ENCODE measurements around the gene CFD. TPM values are rescaled to one million over a fixed set of nuclear protein-coding genes. Genes with fewer than 3 reads are reported as not detected.
"Not testable (repeated sequence)": the region's sequence is repeated elsewhere in the genome, so short reads cannot be mapped to it uniquely, and the experiment has no call there.

The CFD gene
- total and polyA plus RNA-seq, 4 donors: 4.5 to 20.2 (median 13.6) TPM

GRCh38 chr19:853014-853585 lies 6.4 kb upstream of the CFD start:
- no peak overlapping the region for H3K9ac ChIP-seq (ENCODE audit: low read depth in 1 of 2, low read length in 2 of 2)
- no peaks in the 10 kb centered on the region for H3K27me3 ChIP-seq (ENCODE audit: control insufficient read depth in 4 of 4, insufficient read depth in 4 of 4, low read length in 3 of 4)
- H3K4me1 ChIP-seq (ENCODE audit: control insufficient read depth in 4 of 4, insufficient read depth in 4 of 4, low read length in 3 of 4): peaks cover 5 to 12% (median 8%) of the 10 kb centered on the region in 4 donors
- no peak for TF ChIP-seq YY1 (IDR thresholded peaks at IDR 0.05)
- no peak overlapping the region for H3K27ac ChIP-seq (ENCODE audit: low read depth in 1 of 2, low read length in 2 of 2)
- H3K4me3 ChIP-seq (ENCODE audit: low read depth in 1 of 3, low read length in 3 of 3): no peak overlapping the region
- no peak for DNase-seq (ENCODE audit: low spot score)
- WGBS: 35% methylated on average over 67 of the region's 67 CpGs
- H3K36me3 ChIP-seq (ENCODE audit: control insufficient read depth in 4 of 4, insufficient read depth in 3 of 4, low read depth in 1 of 4, low read length in 3 of 4): no peaks in the 10 kb centered on the region
- no peaks in the 10 kb centered on the region for H3K9me3 ChIP-seq (ENCODE audit: control insufficient read depth in 4 of 4, low read length in 3 of 4)

DNA sequence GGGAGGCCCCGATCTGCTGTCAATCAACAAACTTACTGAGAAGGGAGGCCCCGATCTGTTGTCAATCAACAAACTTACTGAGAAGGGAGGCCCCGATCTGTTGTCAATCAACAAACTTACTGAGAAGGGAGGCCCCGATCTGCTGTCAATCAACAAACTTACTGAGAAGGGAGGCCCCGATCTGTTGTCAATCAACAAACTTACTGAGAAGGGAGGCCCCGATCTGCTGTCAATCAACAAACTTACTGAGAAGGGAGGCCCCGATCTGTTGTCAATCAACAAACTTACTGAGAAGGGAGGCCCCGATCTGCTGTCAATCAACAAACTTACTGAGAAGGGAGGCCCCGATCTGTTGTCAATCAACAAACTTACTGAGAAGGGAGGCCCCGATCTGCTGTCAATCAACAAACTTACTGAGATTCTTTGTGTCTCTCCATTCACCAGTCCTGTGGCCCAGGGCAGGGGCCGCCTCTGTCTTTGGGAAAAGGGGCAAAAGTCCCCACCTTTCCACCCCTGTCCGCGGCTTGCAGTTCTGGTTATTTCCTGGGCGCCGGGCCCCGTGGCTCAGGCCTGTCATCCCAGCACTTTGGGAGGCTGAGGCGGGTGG lies 5.7 kb upstream of the CFD start:
- H3K27ac ChIP-seq (ENCODE audit: low read depth in 1 of 2, low read length in 2 of 2): not testable (repeated sequence)

DNA sequence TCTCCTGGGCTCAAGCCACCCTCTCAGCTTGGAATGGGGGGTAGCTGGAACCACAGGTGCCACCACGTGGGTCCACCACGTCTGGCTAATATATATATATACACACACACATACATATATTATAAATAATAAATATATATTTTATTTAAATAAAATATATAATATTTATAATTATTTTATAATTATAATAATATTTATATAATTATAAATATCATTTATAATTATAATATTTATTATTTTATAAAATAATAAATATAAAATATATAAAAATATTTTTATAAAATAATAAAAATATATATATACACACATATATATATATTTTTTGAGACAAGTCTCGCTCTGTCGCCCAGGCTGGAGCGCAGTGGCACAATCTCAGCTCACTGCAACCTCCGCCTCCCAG lies 4.9 kb upstream of the CFD start:
- no peak overlapping the region for H3K4me3 ChIP-seq (ENCODE audit: low read depth in 1 of 3, low read length in 3 of 3)
- no peak for DNase-seq (ENCODE audit: low spot score)
- no peaks in the 10 kb centered on the region for H3K9me3 ChIP-seq (ENCODE audit: control insufficient read depth in 4 of 4, low read length in 3 of 4)
- H3K4me1 ChIP-seq (ENCODE audit: control insufficient read depth in 4 of 4, insufficient read depth in 4 of 4, low read length in 3 of 4): peaks cover 5 to 12% (median 8%) of the 10 kb centered on the region in 4 donors
- TF ChIP-seq FOXA2 (IDR thresholded peaks at IDR 0.05): no peak
- TF ChIP-seq NR2F2 (IDR thresholded peaks at IDR 0.05): no peak
- no peak for TF ChIP-seq EGR1 (IDR thresholded peaks at IDR 0.05; ENCODE audit: low read depth in 2 of 2)
- no peak for TF ChIP-seq FOXA1 (IDR thresholded peaks at IDR 0.05)
- TF ChIP-seq, protein P1, sequence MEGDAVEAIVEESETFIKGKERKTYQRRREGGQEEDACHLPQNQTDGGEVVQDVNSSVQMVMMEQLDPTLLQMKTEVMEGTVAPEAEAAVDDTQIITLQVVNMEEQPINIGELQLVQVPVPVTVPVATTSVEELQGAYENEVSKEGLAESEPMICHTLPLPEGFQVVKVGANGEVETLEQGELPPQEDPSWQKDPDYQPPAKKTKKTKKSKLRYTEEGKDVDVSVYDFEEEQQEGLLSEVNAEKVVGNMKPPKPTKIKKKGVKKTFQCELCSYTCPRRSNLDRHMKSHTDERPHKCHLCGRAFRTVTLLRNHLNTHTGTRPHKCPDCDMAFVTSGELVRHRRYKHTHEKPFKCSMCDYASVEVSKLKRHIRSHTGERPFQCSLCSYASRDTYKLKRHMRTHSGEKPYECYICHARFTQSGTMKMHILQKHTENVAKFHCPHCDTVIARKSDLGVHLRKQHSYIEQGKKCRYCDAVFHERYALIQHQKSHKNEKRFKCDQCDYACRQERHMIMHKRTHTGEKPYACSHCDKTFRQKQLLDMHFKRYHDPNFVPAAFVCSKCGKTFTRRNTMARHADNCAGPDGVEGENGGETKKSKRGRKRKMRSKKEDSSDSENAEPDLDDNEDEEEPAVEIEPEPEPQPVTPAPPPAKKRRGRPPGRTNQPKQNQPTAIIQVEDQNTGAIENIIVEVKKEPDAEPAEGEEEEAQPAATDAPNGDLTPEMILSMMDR (IDR thresholded peaks at IDR 0.05; ENCODE audit: low read depth, low read length, missing input control): no peak
- no peaks in the 10 kb centered on the region for H3K27me3 ChIP-seq (ENCODE audit: control insufficient read depth in 4 of 4, insufficient read depth in 4 of 4, low read length in 3 of 4)
- H3K9ac ChIP-seq (ENCODE audit: low read depth in 1 of 2, low read length in 2 of 2): no peak overlapping the region
- H3K27ac ChIP-seq (ENCODE audit: low read depth in 1 of 2, low read length in 2 of 2): no peak overlapping the region
- H3K36me3 ChIP-seq (ENCODE audit: control insufficient read depth in 4 of 4, insufficient read depth in 3 of 4, low read depth in 1 of 4, low read length in 3 of 4): no peaks in the 10 kb centered on the region
- 71% methylated on average over 6 of the region's 6 CpGs for WGBS

More for the DNA sequence above, 5.7 kb upstream of the CFD start:
- not testable (repeated sequence) for H3K9me3 ChIP-seq (ENCODE audit: control insufficient read depth in 4 of 4, low read length in 3 of 4); H3K36me3 ChIP-seq (ENCODE audit: control insufficient read depth in 4 of 4, insufficient read depth in 3 of 4, low read depth in 1 of 4, low read length in 3 of 4); H3K27me3 ChIP-seq (ENCODE audit: control insufficient read depth in 4 of 4, insufficient read depth in 4 of 4, low read length in 3 of 4); H3K9ac ChIP-seq (ENCODE audit: low read depth in 1 of 2, low read length in 2 of 2); DNase-seq (ENCODE audit: low spot score); H3K4me3 ChIP-seq (ENCODE audit: low read depth in 1 of 3, low read length in 3 of 3)
- 75% methylated on average over 12 of the region's 17 CpGs for whole genome bisulfite sequencing
- H3K4me1 ChIP-seq (ENCODE audit: control insufficient read depth in 4 of 4, insufficient read depth in 4 of 4, low read length in 3 of 4): peaks cover 5 to 12% (median 8%) of the 10 kb centered on the region in 4 donors

DNA sequence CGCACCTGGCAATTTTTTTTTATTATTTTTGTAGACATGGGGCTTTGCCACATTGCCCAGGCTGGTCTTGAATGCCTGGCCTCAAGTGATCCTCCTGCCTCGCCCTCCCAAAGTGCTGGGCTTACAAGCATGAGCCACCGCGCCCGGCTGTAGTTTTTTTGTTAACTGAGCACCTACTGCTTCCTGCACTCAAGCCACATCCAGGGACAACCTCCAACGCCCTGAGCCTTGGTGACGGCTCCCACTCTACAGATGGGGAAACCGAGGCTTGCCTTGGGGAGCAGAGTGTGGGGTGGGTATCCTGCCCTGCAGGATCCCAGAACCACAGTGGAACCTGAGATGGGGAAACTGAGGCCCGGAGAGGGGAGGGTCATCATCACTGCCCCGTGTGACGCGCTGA lies 4.3 kb upstream of the CFD start:
- H3K4me1 ChIP-seq (ENCODE audit: control insufficient read depth in 4 of 4, insufficient read depth in 4 of 4, low read length in 3 of 4): peaks cover 5 to 12% (median 8%) of the 10 kb centered on the region in 4 donors
- no peak for TF ChIP-seq SP1 (IDR thresholded peaks at IDR 0.05)
- TF ChIP-seq RXRA (IDR thresholded peaks at IDR 0.05): no peak
- TF ChIP-seq, protein P2, sequence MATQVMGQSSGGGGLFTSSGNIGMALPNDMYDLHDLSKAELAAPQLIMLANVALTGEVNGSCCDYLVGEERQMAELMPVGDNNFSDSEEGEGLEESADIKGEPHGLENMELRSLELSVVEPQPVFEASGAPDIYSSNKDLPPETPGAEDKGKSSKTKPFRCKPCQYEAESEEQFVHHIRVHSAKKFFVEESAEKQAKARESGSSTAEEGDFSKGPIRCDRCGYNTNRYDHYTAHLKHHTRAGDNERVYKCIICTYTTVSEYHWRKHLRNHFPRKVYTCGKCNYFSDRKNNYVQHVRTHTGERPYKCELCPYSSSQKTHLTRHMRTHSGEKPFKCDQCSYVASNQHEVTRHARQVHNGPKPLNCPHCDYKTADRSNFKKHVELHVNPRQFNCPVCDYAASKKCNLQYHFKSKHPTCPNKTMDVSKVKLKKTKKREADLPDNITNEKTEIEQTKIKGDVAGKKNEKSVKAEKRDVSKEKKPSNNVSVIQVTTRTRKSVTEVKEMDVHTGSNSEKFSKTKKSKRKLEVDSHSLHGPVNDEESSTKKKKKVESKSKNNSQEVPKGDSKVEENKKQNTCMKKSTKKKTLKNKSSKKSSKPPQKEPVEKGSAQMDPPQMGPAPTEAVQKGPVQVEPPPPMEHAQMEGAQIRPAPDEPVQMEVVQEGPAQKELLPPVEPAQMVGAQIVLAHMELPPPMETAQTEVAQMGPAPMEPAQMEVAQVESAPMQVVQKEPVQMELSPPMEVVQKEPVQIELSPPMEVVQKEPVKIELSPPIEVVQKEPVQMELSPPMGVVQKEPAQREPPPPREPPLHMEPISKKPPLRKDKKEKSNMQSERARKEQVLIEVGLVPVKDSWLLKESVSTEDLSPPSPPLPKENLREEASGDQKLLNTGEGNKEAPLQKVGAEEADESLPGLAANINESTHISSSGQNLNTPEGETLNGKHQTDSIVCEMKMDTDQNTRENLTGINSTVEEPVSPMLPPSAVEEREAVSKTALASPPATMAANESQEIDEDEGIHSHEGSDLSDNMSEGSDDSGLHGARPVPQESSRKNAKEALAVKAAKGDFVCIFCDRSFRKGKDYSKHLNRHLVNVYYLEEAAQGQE (IDR thresholded peaks at IDR 0.05): no peak
- no peak overlapping the region for H3K27ac ChIP-seq (ENCODE audit: low read depth in 1 of 2, low read length in 2 of 2)
- no peak for DNase-seq (ENCODE audit: low spot score)
- no peak overlapping the region for H3K4me3 ChIP-seq (ENCODE audit: low read depth in 1 of 3, low read length in 3 of 3)
- H3K27me3 ChIP-seq (ENCODE audit: control insufficient read depth in 4 of 4, insufficient read depth in 4 of 4, low read length in 3 of 4): no peaks in the 10 kb centered on the region
- H3K9me3 ChIP-seq (ENCODE audit: control insufficient read depth in 4 of 4, low read length in 3 of 4): no peaks in the 10 kb centered on the region
- no peak overlapping the region for H3K9ac ChIP-seq (ENCODE audit: low read depth in 1 of 2, low read length in 2 of 2)
- WGBS: 80% methylated on average over 12 of the region's 12 CpGs
- no peaks in the 10 kb centered on the region for H3K36me3 ChIP-seq (ENCODE audit: control insufficient read depth in 4 of 4, insufficient read depth in 3 of 4, low read depth in 1 of 4, low read length in 3 of 4)
